Trophoblast cell (in vitro differentiated cells and primary cell): ENCODE results near the gene EEIG1.

ENCODE experiments used
- DNase-seq, 2 donors: peaks; one replicate each; pipeline ENCODE4 v3.0.0-alpha.2; 2016
- H2AFZ ChIP-seq: 2 replicates; pipeline ENCODE4 v1.6.1; 2013; ENCODE audit warnings: low read length, moderate library complexity, mild to moderate bottlenecking; ENCODE audit not compliant: insufficient read depth, poor library complexity
- H2AK5ac ChIP-seq: 2 replicates; pipeline ENCODE4 v1.6.1; 2013; ENCODE audit warnings: mild to moderate bottlenecking, low read length
- H2BK120ac ChIP-seq: 2 replicates; pipeline ENCODE4 v1.6.1; 2013; ENCODE audit warnings: low read length, mild to moderate bottlenecking, moderate library complexity; ENCODE audit not compliant: insufficient read depth, poor library complexity
- H2BK12ac ChIP-seq: 2 replicates; pipeline ENCODE4 v1.6.1; 2013; ENCODE audit warnings: mild to moderate bottlenecking, low read length, moderate library complexity
- H2BK5ac ChIP-seq: 2 replicates; pipeline ENCODE4 v1.6.1; 2013; ENCODE audit warnings: low read length, low read depth, moderate library complexity, mild to moderate bottlenecking; ENCODE audit not compliant: poor library complexity
- H3K14ac ChIP-seq: 2 replicates; pipeline ENCODE4 v1.6.1; 2013; ENCODE audit warnings: mild to moderate bottlenecking, low read length
- H3K18ac ChIP-seq: 2 replicates; pipeline ENCODE4 v1.6.1; 2013; ENCODE audit warnings: mild to moderate bottlenecking, low read length
- H3K23ac ChIP-seq: 2 replicates; pipeline ENCODE4 v1.6.1; 2013; ENCODE audit warnings: low read length
- H3K27ac ChIP-seq: 2 replicates; pipeline ENCODE4 v1.5.1; 2013; ENCODE audit warnings: low read depth, mild to moderate bottlenecking, inconsistent platforms, low read length, moderate library complexity
- H3K27me3 ChIP-seq: 2 replicates; pipeline ENCODE4 v1.6.1; 2013; ENCODE audit warnings: inconsistent platforms, mild to moderate bottlenecking, low read length, moderate library complexity; ENCODE audit not compliant: insufficient read depth
- H3K36me3 ChIP-seq, 2 experiments: 1 replicate in 1 of 2; 2 replicates in 1 of 2; pipeline ENCODE4 v1.6.1; 2013; ENCODE audit warnings: low read length in 2 of 2, mild to moderate bottlenecking in 2 of 2, moderate library complexity in 1 of 2; ENCODE audit not compliant: insufficient read depth in 2 of 2, control insufficient read depth in 1 of 2
- H3K4ac ChIP-seq: 2 replicates; pipeline ENCODE4 v1.6.1; 2013; ENCODE audit warnings: low read depth, mild to moderate bottlenecking, low read length, moderate library complexity
- H3K4me1 ChIP-seq, 2 experiments: 1 replicate in 1 of 2; 2 replicates in 1 of 2; pipeline ENCODE4 v1.6.1; 2013; ENCODE audit warnings: low read length in 2 of 2, mild to moderate bottlenecking in 2 of 2, moderate library complexity in 1 of 2; ENCODE audit not compliant: insufficient read depth in 2 of 2, control insufficient read depth in 1 of 2
- H3K4me2 ChIP-seq: 2 replicates; pipeline ENCODE4 v1.6.1; 2013; ENCODE audit warnings: inconsistent platforms, mild to moderate bottlenecking, low read length, moderate library complexity
- H3K4me3 ChIP-seq: 2 replicates; pipeline ENCODE4 v1.5.1; 2013; ENCODE audit warnings: mild to moderate bottlenecking, low read depth, low read length, inconsistent platforms
- H3K79me1 ChIP-seq: one replicate; pipeline ENCODE4 v1.6.1; 2013; ENCODE audit warnings: low read length
- H3K79me2 ChIP-seq: 2 replicates; pipeline ENCODE4 v1.6.1; 2013; ENCODE audit warnings: low read length, mild to moderate bottlenecking; ENCODE audit not compliant: control insufficient read depth, insufficient read depth, poor library complexity
- H3K9ac ChIP-seq: 2 replicates; pipeline ENCODE4 v1.6.1; 2013; ENCODE audit warnings: mild to moderate bottlenecking, low read length
- H3K9me3 ChIP-seq: 2 replicates; pipeline ENCODE4 v1.6.1; 2013; ENCODE audit warnings: low read depth, mild to moderate bottlenecking, control low read depth, inconsistent platforms, low read length; ENCODE audit not compliant: insufficient read depth
- H4K12ac ChIP-seq: 2 replicates; pipeline ENCODE4 v1.6.1; 2013; ENCODE audit warnings: low read depth, mild to moderate bottlenecking, low read length, moderate library complexity
- H4K8ac ChIP-seq: 2 replicates; pipeline ENCODE4 v1.6.1; 2013; ENCODE audit warnings: low read depth, mild to moderate bottlenecking, low read length, moderate library complexity
- H4K91ac ChIP-seq: one replicate; pipeline ENCODE4 v1.6.1; 2013; ENCODE audit warnings: low read depth, mild to moderate bottlenecking, low read length, moderate library complexity
- WGBS: extraction: QIAGEN DNeasy Blood & Tissue Kit; methylation state at CpG from one replicate; pipeline ENCODE4 v1.1.7; 2013; ENCODE audit warnings: missing lambda C conversion rate; ENCODE audit not compliant: insufficient read length, insufficient coverage; ENCODE audit errors: extremely low coverage; 5-methylcytosine and 5-hydroxymethylcytosine counted together

The EEIG1 gene

GRCh38 chr9:127980060-127980705 lies 606 bp downstream of the EEIG1 start:
- DNase-seq: peak; percentile 55 to 58
- peak overlapping the region; percentile 36 for H4K91ac ChIP-seq
- no peaks in the 10 kb centered on the region for H3K9me3 ChIP-seq
- H2AK5ac ChIP-seq: peak overlapping the region; percentile 44
- H4K12ac ChIP-seq: no peak overlapping the region
- H2BK12ac ChIP-seq: no peak overlapping the region
- H3K18ac ChIP-seq: peak overlapping the region; percentile 81
- H2BK120ac ChIP-seq: peak overlapping the region; percentile 16
- H3K79me2 ChIP-seq: peaks cover 51% of the 10 kb centered on the region
- H3K23ac ChIP-seq: no peak overlapping the region
- peak overlapping the region; percentile 86 for H3K4me2 ChIP-seq
- H3K4ac ChIP-seq: peak overlapping the region; percentile 77
- H4K8ac ChIP-seq: peak overlapping the region; percentile 70
- peak overlapping the region; percentile 80 for H3K14ac ChIP-seq
- H3K27ac ChIP-seq: peak overlapping the region; percentile 91
- peak overlapping the region; percentile 50 for H2AFZ ChIP-seq
- peaks cover 26 to 37% of the 10 kb centered on the region in 2 experiments for H3K4me1 ChIP-seq
- H3K4me3 ChIP-seq: peak overlapping the region; percentile 85
- peak overlapping the region; percentile 76 for H2BK5ac ChIP-seq
- peak overlapping the region; percentile 71 for H3K9ac ChIP-seq
- H3K36me3 ChIP-seq: peaks cover 2 to 8% of the 10 kb centered on the region in 2 experiments
- no peaks in the 10 kb centered on the region for H3K27me3 ChIP-seq
- peaks cover 19% of the 10 kb centered on the region for H3K79me1 ChIP-seq
- WGBS: no CpG with 5 or more reads among the region's 61 CpGs

GRCh38 chr9:127979333-127980059 lies 1.3 kb downstream of the EEIG1 start:
- H3K9me3 ChIP-seq: peaks cover under 1% of the 10 kb centered on the region
- peak overlapping the region; percentile 77 for H3K4ac ChIP-seq
- H3K4me3 ChIP-seq: peak overlapping the region; percentile 85
- H3K23ac ChIP-seq: no peak overlapping the region
- H2BK12ac ChIP-seq: no peak overlapping the region
- WGBS: no CpG with 5 or more reads among the region's 24 CpGs
- H3K4me2 ChIP-seq: peak overlapping the region; percentile 86
- peaks cover 2 to 10% of the 10 kb centered on the region in 2 experiments for H3K36me3 ChIP-seq
- H2BK5ac ChIP-seq: peak overlapping the region; percentile 41
- H3K27ac ChIP-seq: peak overlapping the region; percentile 91
- H4K12ac ChIP-seq: no peak overlapping the region
- H3K79me1 ChIP-seq: peaks cover 19% of the 10 kb centered on the region
- no peak overlapping the region for H2AFZ ChIP-seq
- no peaks in the 10 kb centered on the region for H3K27me3 ChIP-seq
- peak overlapping the region; percentile 0 for H4K91ac ChIP-seq
- no peak overlapping the region for H2AK5ac ChIP-seq
- H3K4me1 ChIP-seq: peaks cover 26 to 42% of the 10 kb centered on the region in 2 experiments
- peak overlapping the region; percentile 28 for H3K9ac ChIP-seq
- H3K18ac ChIP-seq: peak overlapping the region; percentile 81
- H3K14ac ChIP-seq: peak overlapping the region; percentile 33
- H3K79me2 ChIP-seq: peaks cover 56% of the 10 kb centered on the region
- no peak overlapping the region for H2BK120ac ChIP-seq
- no peak overlapping the region for H4K8ac ChIP-seq
- DNase-seq: peak in 1 of 2 donors; percentile 54

GRCh38 chr9:127979015-127979332 lies 1.8 kb downstream of the EEIG1 start:
- Histone ChIP-seq H3K23ac (no peak overlapping the region), H3K9me3 (peaks cover 2% of the 10 kb centered on the region), H3K4ac (peak overlapping the region; percentile 77), H4K12ac (no peak overlapping the region), H2BK12ac (no peak overlapping the region), H3K79me1 (peaks cover 19% of the 10 kb centered on the region), H4K8ac (no peak overlapping the region), H3K36me3 (peaks cover 2 to 10% of the 10 kb centered on the region in 2 experiments), H4K91ac (no peak overlapping the region), H2AK5ac (no peak overlapping the region), H3K9ac (no peak overlapping the region), H3K4me3 (peak overlapping the region; percentile 85), H2BK5ac (no peak overlapping the region), H2BK120ac (no peak overlapping the region), H3K79me2 (peaks cover 61% of the 10 kb centered on the region), H3K4me2 (peak overlapping the region; percentile 86), H3K4me1 (peaks cover 27 to 44% of the 10 kb centered on the region in 2 experiments), H3K18ac (no peak overlapping the region), H2AFZ (no peak overlapping the region), H3K14ac (no peak overlapping the region), H3K27ac (no peak overlapping the region), H3K27me3 (no peaks in the 10 kb centered on the region)
- DNase-seq: no peak
- no CpG with 5 or more reads among the region's 5 CpGs for WGBS

GRCh38 chr9:127977884-127978647 lies 2.7 kb downstream of the EEIG1 start:
- Histone ChIP-seq H2BK12ac (no peak overlapping the region), H3K79me1 (peaks cover 19% of the 10 kb centered on the region), H4K91ac (no peak overlapping the region), H3K4ac (peak overlapping the region; percentile 98), H3K4me3 (peak overlapping the region; percentile 54), H2BK120ac (no peak overlapping the region), H3K4me1 (peaks cover 33 to 50% of the 10 kb centered on the region in 2 experiments), H3K79me2 (peaks cover 70% of the 10 kb centered on the region), H3K9ac (no peak overlapping the region), H3K18ac (no peak overlapping the region), H4K8ac (no peak overlapping the region), H3K9me3 (peaks cover 2% of the 10 kb centered on the region), H2BK5ac (no peak overlapping the region), H3K27me3 (no peaks in the 10 kb centered on the region), H2AK5ac (peak overlapping the region; percentile 13), H3K36me3 (peaks cover 2 to 10% of the 10 kb centered on the region in 2 experiments), H3K14ac (peak overlapping the region; percentile 23), H3K27ac (no peak overlapping the region), H3K4me2 (peak overlapping the region; percentile 86), H2AFZ (no peak overlapping the region), H4K12ac (no peak overlapping the region), H3K23ac (no peak overlapping the region)
- no CpG with 5 or more reads among the region's 12 CpGs for WGBS
- peak in 1 of 2 donors; percentile 19 for DNase-seq
